Fibroblast of pulmonary artery (primary cell): Measurements from ENCODE around the gene EIF3K.

Experiments used
- DNase-seq: peaks from one replicate; pipeline ENCODE4 v3.0.0-alpha.2; 2010; ENCODE audit warnings: low read depth
- H3K4me3 ChIP-seq: replicated peaks from 2 replicates; pipeline ENCODE4 v1.5.1; 2011; ENCODE audit warnings: low read depth, mild to moderate bottlenecking, control low read depth, low read length, moderate library complexity
- CTCF ChIP-seq: IDR thresholded peaks from 2 replicates; pipeline ENCODE4 v1.5.1; 2011; ENCODE audit warnings: mild to moderate bottlenecking, control low read depth, low read length, inconsistent platforms; ENCODE audit errors: missing control alignments

EIF3K gene

DNA sequence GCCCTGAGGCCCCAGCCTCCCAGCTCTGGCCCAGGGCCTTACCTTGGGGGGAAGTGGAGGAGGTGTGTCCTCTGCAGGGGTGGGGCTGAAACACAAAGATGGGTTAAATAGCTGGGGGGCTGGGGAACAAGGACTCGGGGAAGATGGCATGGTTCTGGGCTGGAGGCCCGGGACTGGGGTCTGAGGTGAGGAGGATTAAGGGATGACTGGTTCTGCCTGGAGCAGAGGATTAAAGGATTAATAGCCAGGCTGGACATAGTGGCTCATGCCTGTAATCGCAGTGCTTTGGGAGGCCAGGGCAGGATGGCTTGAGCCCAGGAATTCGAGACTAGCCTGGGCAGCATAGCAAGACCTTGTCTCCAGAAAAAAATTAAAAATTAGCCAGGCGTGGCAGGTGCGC is 12.9 kb upstream of the EIF3K start:
- DNase-seq = no peak
- no peak overlapping the region for H3K4me3 ChIP-seq
- TF ChIP-seq CTCF = no peak

DNA sequence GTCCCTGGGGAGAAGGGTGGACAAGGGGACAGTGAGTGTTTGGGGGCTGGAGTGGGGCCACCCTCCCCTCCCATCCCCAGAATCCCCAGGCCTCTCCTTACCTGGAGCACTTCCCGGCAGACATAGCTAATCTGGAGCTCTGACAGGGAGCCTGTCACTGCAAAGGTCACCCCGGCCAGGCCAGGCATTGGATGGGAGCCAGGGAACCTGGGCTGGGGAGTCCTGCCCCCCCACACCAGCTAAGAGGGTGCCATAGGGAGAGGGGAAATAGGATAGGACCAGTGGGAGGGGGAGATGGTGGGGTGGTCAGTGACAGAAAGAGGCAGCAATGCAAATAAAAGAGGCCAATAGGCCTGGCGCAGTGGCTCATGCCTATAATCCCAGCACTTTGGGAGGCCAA is 4.7 kb upstream of the EIF3K start:
- no peak overlapping the region for H3K4me3 ChIP-seq
- no peak for TF ChIP-seq CTCF
- no peak for DNase-seq

- DNase-seq = no peak
- H3K4me3 ChIP-seq = no peak overlapping the region
- TF ChIP-seq CTCF = no peak
Observed at GRCh38 chr19:38615007-38615581, 3.9 kb upstream of the EIF3K start.

GRCh38 chr19:38616265-38616664 is 2.7 kb upstream of the EIF3K start:
- TF ChIP-seq CTCF = no peak
- no peak for DNase-seq
- no peak overlapping the region for H3K4me3 ChIP-seq

DNA sequence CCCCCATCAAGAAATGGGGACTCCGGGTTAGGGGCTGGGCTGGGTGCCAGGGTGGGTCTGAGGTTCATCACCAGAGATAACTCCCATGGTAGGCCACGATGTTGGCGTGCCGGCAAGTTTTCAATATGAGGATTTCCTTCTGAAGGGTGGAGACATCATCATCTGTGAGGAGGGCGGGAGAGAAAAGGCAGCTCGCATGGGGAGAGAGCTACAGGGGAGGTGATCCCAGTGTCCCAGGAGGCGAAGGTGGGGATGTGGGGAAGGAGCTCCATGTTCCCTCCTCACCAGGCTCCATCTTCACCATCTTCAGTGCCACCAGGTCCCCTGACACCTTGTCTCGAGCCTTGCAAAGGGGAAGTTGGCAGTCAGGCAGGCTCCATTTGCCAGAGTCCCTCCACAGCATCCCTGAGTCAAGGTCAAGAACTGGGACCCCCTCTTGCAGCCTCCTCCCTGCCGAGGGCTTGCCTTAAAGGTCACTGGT is 1.7 kb upstream of the EIF3K start:
- DNase-seq = no peak
- TF ChIP-seq CTCF = no peak
- H3K4me3 ChIP-seq = no peak overlapping the region

GRCh38 chr19:38617764-38618589 is 1.0 kb upstream of the EIF3K start, which contains the start of gene MAP4K1:
Gene MAP4K1, minus strand, starts transcription at chr19:38617953. Its CDS starts 58 bp downstream, at chr19:38617895.
- H3K4me3 ChIP-seq = peak within 1 kb of the TSS; percentile 67
- TF ChIP-seq CTCF = no peak
- no peak for DNase-seq
